SK-N-SH (cell line): Measurements from ENCODE around the gene PREB. TPM values are rescaled to one million over a fixed set of nuclear protein-coding genes. Genes with fewer than 3 reads are reported as not detected.
"Not testable (repeated sequence)": the region's sequence is repeated elsewhere in the genome, so short reads cannot be mapped to it uniquely, and the experiment has no call there.

Experiments
- CTCF ChIA-PET: fragments of 300-600, 350-600 bp; formaldehyde crosslinking; extraction: SDS; loops from one replicate; lab custom pipeline; 2021; lab: Yijun Ruan, JAX
- POLR2A ChIA-PET: fragments of 350-600 bp; sonication (Branson Sonifier 250); formaldehyde crosslinking; extraction: SDS; loops from one replicate; lab custom pipeline; 2020; ENCODE audit warnings: antibody characterized with exemption, inconsistent platforms; lab: Yijun Ruan, JAX
- DNase-seq: peaks from one replicate; pipeline ENCODE4 v3.0.0; 2012
- H2AFZ ChIP-seq: fragments of 200-600 bp; sonication (generic); 2 replicates; pipeline ENCODE4 v1.8.1; 2016; ENCODE audit warnings: antibody characterized with exemption, mild to moderate bottlenecking, low read depth
- H3F3A ChIP-seq: fragments of 200-600 bp; sonication (generic); replicated peaks from 2 replicates; pipeline ENCODE3; 2016; ENCODE audit warnings: antibody characterized with exemption, mild to moderate bottlenecking; ENCODE audit not compliant: insufficient read depth
- H3K27ac ChIP-seq, 2 experiments: fragments of 200-500 bp in 1 of 2; fragments of 200-600 bp in 1 of 2; sonication (Bioruptor generic) in 1 of 2; sonication (generic), shearing (Covaris generic) in 1 of 2; 2 replicates each; pipeline versions ENCODE4 v1.5.1 to v1.6.1; 2014 to 2016; ENCODE audit warnings: low read depth in 2 of 2, inconsistent platforms in 1 of 2, low read length in 1 of 2, mild to moderate bottlenecking in 1 of 2, mixed read lengths in 1 of 2
- H3K27me3 ChIP-seq: fragments of 200-600 bp; sonication (generic), shearing (Covaris generic); 2 replicates; pipeline ENCODE4 v1.6.1; 2016; ENCODE audit warnings: mixed run types; ENCODE audit not compliant: insufficient read depth
- H3K36me3 ChIP-seq, 2 experiments: fragments of 200-500 bp in 1 of 2; fragments of 200-600 bp in 1 of 2; sonication (Bioruptor generic) in 1 of 2; sonication (generic) in 1 of 2; replicated peaks in 1 of 2; 2 replicates each; pipeline versions ENCODE3 to v1.5.1; 2014 to 2016; ENCODE audit warnings: low read length in 1 of 2, mild to moderate bottlenecking in 1 of 2; ENCODE audit not compliant: insufficient read depth in 2 of 2, control insufficient read depth in 1 of 2
- H3K4me1 ChIP-seq, 2 experiments: fragments of 200-500 bp in 1 of 2; fragments of 200-600 bp in 1 of 2; sonication (Bioruptor generic) in 1 of 2; sonication (generic), shearing (Covaris generic) in 1 of 2; 2 replicates each; pipeline versions ENCODE4 v1.5.1 to v1.6.1; 2014 to 2016; ENCODE audit warnings: low read depth in 1 of 2, low read length in 1 of 2, mixed run types in 1 of 2; ENCODE audit not compliant: insufficient read depth in 2 of 2, control insufficient read depth in 1 of 2
- H3K4me2 ChIP-seq: fragments of 200-600 bp; sonication (generic), shearing (Covaris generic); 2 replicates; pipeline ENCODE4 v1.6.1; 2017; ENCODE audit warnings: mixed run types
- H3K4me3 ChIP-seq, 2 experiments: fragments of 200-500 bp in 1 of 2; fragments of 200-600 bp in 1 of 2; sonication (Bioruptor generic) in 1 of 2; sonication (generic), shearing (Covaris generic) in 1 of 2; 2 replicates each; pipeline versions ENCODE4 v1.5.1 to v1.8.1; 2014 to 2016; ENCODE audit warnings: low read depth in 2 of 2, inconsistent platforms in 1 of 2, low read length in 1 of 2, mild to moderate bottlenecking in 1 of 2, mixed read lengths in 1 of 2, moderate library complexity in 1 of 2
- H3K79me2 ChIP-seq: fragments of 200-600 bp; sonication (generic); 2 replicates; pipeline ENCODE4 v1.8.1; 2017; ENCODE audit warnings: mild to moderate bottlenecking; ENCODE audit not compliant: insufficient read depth
- H3K9ac ChIP-seq: fragments of 200-600 bp; sonication (generic); 2 replicates; pipeline ENCODE4 v1.6.1; 2017; ENCODE audit warnings: mixed run types
- H3K9me2 ChIP-seq: fragments of 200-600 bp; sonication (generic); 2 replicates; pipeline ENCODE4 v1.6.1; 2017; ENCODE audit warnings: mixed run types
- H3K9me3 ChIP-seq: fragments of 200-600 bp; sonication (generic); 2 replicates; pipeline ENCODE4 v1.6.1; 2017; ENCODE audit warnings: mixed run types, mild to moderate bottlenecking, moderate library complexity
- H4K20me1 ChIP-seq: fragments of 200-600 bp; sonication (generic); 2 replicates; pipeline ENCODE4 v1.6.1; 2017; ENCODE audit warnings: mild to moderate bottlenecking, mixed run types; ENCODE audit not compliant: insufficient read depth
- EP300 ChIP-seq, 2 experiments: IDR thresholded peaks; 2 replicates each; pipeline versions ENCODE4 v1.4.0 to v1.6.1; 2012; ENCODE audit warnings: borderline replicate concordance in 1 of 2, low read depth in 1 of 2, low read length in 1 of 2
- GATA2 ChIP-seq: sonication (generic); formaldehyde crosslinking; IDR thresholded peaks from 2 replicates; pipeline ENCODE4 v1.5.0; 2020; ENCODE audit warnings: mild to moderate bottlenecking, missing genetic modification reagents
- JUND ChIP-seq: IDR thresholded peaks from 2 replicates; pipeline ENCODE4 v1.4.0; 2012
- NRF1 ChIP-seq: IDR thresholded peaks from 2 replicates; pipeline ENCODE4 v1.6.1; 2012; ENCODE audit warnings: low read depth, mild to moderate bottlenecking, low read length
- POLR2AphosphoS5 ChIP-seq: IDR thresholded peaks from 2 replicates; pipeline ENCODE4 v1.6.1; 2012; ENCODE audit warnings: low read depth, low read length
- RCOR1 ChIP-seq: fragments of 150-350 bp; IDR thresholded peaks from 2 replicates; pipeline ENCODE4 v1.6.1; 2017; ENCODE audit warnings: antibody characterized with exemption, low read length
- TCF12 ChIP-seq: IDR thresholded peaks from 2 replicates; pipeline ENCODE4 v1.4.0; 2012
- WGBS: methylation state at CpG from one replicate; pipeline ENCODE4 v1.1.6; 2017; ENCODE audit warnings: low lambda C conversion rate; 5-methylcytosine and 5-hydroxymethylcytosine counted together
- polyA plus RNA-seq, 3 experiments: library from polyadenylated mRNA; depleted of rRNA; stranded (reverse); fragments of >200 nt; gene quantifications; 2 replicates each; pipeline ENCODE4 v1.2.3, GENCODE V29; 2012
- TF ChIP-seq, protein P1 (sequence below): IDR thresholded peaks from 2 replicates; pipeline ENCODE4; 2012
- TF ChIP-seq, protein P2 (sequence below): IDR thresholded peaks from 2 replicates; pipeline ENCODE4 v1.4.0; 2012; ENCODE audit warnings: low read depth, borderline replicate concordance
- TF ChIP-seq, protein P3 (sequence below): fragments of 200-600 bp; sonication (generic); IDR thresholded peaks from 2 replicates; pipeline ENCODE4 v1.6.1; 2017; ENCODE audit warnings: antibody characterized with exemption, mild to moderate bottlenecking, moderate library complexity

Gene PREB
- polyA plus RNA-seq, 1 of the 3 experiments (the other 2 are of a cell fraction), result 47.9 TPM

DNA sequence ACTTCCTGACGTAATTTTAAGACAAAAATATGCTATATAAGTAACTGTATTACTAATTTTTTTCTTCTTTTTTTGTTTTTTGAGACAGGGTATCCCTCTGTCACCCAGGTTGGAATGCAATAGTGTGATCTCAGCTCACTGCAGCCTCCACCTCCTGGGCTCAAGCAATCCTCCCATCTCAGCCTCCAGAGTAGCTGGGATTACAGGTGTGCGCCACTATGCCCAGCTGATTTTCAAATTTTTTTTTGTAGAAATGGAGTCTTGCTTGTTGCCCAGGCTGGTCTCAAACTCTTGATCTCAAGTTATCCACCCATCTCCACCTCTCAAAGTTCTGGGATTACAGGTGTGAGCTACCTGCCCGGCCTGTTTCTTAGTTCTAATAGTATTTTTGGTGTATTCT is 44.0 kb upstream of the PREB start:
- 82% methylated on average over 3 of the region's 3 CpGs for WGBS
- H3K4me2 ChIP-seq, result no peak overlapping the region
- H3K9ac ChIP-seq, result no peak overlapping the region
- no peaks in the 10 kb centered on the region for H3K79me2 ChIP-seq
- ChIA-PET POLR2A (interaction anchor here (1.6 kb wide), 1 partner anchor 44 kb away, joined by 4 read pairs; the partner anchor contains the start of gene PREB), CTCF (interaction anchor here (0.7 to 4.0 kb wide), 7 partner anchors 9 to 87 kb away, joined by 3 to 24 read pairs (median 4); no protein-coding TSS in a partner anchor)
- no peaks in the 10 kb centered on the region for H3K9me2 ChIP-seq
- no peaks in the 10 kb centered on the region for H3K9me3 ChIP-seq
- no peaks in the 10 kb centered on the region for H3K27me3 ChIP-seq
- DNase-seq, result no peak
- no peaks in the 10 kb centered on the region for H3K36me3 ChIP-seq
- TF ChIP-seq POLR2AphosphoS5, result no peak
- TF ChIP-seq, protein P1, sequence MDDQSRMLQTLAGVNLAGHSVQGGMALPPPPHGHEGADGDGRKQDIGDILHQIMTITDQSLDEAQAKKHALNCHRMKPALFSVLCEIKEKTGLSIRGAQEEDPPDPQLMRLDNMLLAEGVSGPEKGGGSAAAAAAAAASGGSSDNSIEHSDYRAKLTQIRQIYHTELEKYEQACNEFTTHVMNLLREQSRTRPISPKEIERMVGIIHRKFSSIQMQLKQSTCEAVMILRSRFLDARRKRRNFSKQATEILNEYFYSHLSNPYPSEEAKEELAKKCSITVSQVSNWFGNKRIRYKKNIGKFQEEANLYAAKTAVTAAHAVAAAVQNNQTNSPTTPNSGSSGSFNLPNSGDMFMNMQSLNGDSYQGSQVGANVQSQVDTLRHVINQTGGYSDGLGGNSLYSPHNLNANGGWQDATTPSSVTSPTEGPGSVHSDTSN, result no peak
- H4K20me1 ChIP-seq, result no peaks in the 10 kb centered on the region
- H3K27ac ChIP-seq, result no peak overlapping the region
- H3F3A ChIP-seq, result peaks cover 4% of the 10 kb centered on the region
- H2AFZ ChIP-seq, result no peak overlapping the region
- H3K4me1 ChIP-seq, result peaks cover 3 to 29% of the 10 kb centered on the region in 2 experiments; a peak in 3 of 4 replicates
- H3K4me3 ChIP-seq, result no peak overlapping the region

DNA sequence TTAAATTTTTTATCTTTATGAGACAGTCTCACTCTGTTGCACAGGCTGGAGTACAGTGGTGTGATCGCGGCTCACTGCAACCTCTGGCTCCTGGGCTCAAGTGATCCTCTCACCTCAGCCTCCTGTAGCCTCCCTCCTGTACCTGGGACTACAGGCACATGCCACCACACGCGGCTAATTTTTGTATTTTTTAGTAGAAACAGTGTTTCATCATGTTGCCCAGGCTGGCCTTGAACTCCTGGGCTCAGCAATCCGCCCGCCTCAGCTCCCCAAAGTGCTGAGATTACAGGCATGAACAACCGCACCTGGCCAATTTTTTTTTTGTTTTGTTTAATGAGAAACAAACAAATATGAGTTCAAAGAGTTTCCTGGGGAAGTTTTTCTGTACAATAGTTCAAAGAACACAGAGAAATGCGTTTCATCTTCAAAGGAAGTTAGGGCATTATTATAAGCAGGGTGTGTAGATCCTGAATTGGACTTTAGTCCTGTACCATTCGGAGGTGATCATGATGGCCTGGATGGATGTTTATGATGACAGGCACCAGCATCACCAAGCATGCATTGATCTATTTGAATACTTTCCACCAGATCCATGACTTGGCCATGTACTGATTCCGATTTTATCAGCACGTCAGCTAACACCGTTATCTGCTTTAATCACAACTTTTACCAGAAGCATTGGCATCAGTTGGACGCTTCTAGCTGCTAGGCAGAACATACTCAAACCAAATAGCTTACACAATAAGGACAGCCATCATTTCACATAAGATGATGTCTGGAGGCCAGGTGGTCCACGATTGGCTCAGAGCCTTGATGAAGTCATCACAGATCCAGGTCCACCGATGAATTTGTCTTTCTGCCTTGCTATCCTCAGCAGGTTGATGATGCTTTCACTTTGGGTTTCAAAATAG is 43.3 kb upstream of the PREB start:
- Histone ChIP-seq H4K20me1 (no peaks in the 10 kb centered on the region), H3K27me3 (no peaks in the 10 kb centered on the region), H3K36me3 (no peaks in the 10 kb centered on the region), H3K4me1 (peaks cover 3 to 28% of the 10 kb centered on the region in 2 experiments; a peak in 3 of 4 replicates), H3K9me3 (no peaks in the 10 kb centered on the region), H3K4me2 (no peak overlapping the region), H3K9ac (no peak overlapping the region), H3K27ac (no peak overlapping the region), H3K9me2 (no peaks in the 10 kb centered on the region), H3K4me3 (no peak overlapping the region), H3K79me2 (no peaks in the 10 kb centered on the region), H2AFZ (no peak overlapping the region), H3F3A (peaks cover 4% of the 10 kb centered on the region)
- TF ChIP-seq RCOR1, result no peak
- TF ChIP-seq, protein P2, sequence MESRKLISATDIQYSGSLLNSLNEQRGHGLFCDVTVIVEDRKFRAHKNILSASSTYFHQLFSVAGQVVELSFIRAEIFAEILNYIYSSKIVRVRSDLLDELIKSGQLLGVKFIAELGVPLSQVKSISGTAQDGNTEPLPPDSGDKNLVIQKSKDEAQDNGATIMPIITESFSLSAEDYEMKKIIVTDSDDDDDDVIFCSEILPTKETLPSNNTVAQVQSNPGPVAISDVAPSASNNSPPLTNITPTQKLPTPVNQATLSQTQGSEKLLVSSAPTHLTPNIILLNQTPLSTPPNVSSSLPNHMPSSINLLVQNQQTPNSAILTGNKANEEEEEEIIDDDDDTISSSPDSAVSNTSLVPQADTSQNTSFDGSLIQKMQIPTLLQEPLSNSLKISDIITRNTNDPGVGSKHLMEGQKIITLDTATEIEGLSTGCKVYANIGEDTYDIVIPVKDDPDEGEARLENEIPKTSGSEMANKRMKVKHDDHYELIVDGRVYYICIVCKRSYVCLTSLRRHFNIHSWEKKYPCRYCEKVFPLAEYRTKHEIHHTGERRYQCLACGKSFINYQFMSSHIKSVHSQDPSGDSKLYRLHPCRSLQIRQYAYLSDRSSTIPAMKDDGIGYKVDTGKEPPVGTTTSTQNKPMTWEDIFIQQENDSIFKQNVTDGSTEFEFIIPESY, result no peak
- no peak for TF ChIP-seq NRF1
- TF ChIP-seq TCF12, result no peak
- TF ChIP-seq, protein P3, sequence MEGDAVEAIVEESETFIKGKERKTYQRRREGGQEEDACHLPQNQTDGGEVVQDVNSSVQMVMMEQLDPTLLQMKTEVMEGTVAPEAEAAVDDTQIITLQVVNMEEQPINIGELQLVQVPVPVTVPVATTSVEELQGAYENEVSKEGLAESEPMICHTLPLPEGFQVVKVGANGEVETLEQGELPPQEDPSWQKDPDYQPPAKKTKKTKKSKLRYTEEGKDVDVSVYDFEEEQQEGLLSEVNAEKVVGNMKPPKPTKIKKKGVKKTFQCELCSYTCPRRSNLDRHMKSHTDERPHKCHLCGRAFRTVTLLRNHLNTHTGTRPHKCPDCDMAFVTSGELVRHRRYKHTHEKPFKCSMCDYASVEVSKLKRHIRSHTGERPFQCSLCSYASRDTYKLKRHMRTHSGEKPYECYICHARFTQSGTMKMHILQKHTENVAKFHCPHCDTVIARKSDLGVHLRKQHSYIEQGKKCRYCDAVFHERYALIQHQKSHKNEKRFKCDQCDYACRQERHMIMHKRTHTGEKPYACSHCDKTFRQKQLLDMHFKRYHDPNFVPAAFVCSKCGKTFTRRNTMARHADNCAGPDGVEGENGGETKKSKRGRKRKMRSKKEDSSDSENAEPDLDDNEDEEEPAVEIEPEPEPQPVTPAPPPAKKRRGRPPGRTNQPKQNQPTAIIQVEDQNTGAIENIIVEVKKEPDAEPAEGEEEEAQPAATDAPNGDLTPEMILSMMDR, result no peak
- TF ChIP-seq GATA2, result no peak
- TF ChIP-seq POLR2AphosphoS5, result no peak
- no peak for TF ChIP-seq JUND
- TF ChIP-seq EP300 (IDR thresholded peaks at IDR 0.05; ENCODE audit: borderline replicate concordance in 1 of 2, low read depth in 1 of 2, low read length in 1 of 2), result no peak
- ChIA-PET POLR2A (interaction anchor here (1.6 kb wide), 1 partner anchor 43 kb away, joined by 4 read pairs; the partner anchor contains the start of gene PREB), CTCF (interaction anchor here (0.7 to 4.0 kb wide), 7 partner anchors 8 to 88 kb away, joined by 3 to 24 read pairs (median 4); no protein-coding TSS in a partner anchor)
- WGBS, result 71% methylated on average over 15 of the region's 15 CpGs
- DNase-seq, result no peak

DNA sequence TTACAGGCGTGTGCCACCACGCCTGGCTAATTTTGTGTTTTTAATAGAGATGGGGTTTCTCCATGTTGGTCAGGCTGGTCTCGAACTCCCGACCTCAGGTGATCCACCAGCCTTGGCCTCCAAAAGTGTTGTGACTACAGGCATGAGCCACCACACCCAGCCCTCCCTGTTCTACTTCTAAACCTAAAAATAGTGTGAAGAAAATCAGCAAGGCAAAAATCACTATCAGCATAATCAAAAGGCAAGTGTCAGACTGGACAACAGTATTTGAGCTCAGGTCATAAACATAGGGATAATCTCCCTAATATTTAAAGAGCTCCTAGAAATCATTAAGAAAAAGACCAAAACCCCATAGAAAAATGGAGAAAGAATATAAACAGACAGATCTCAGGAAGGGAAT is 41.3 kb upstream of the PREB start:
- 73% methylated on average over 4 of the region's 4 CpGs for WGBS
- H3K4me2 ChIP-seq, H3K27me3 ChIP-seq, H3K9me2 ChIP-seq, H3K36me3 ChIP-seq, H3K27ac ChIP-seq, H3F3A ChIP-seq, H3K9ac ChIP-seq, H4K20me1 ChIP-seq, H3K9me3 ChIP-seq, H3K79me2 ChIP-seq, POLR2A ChIA-PET, DNase-seq, H3K4me3 ChIP-seq, H2AFZ ChIP-seq: not testable (repeated sequence)
- CTCF ChIA-PET, result interaction anchor here (1.0 to 2.8 kb wide), 9 partner anchors 10 to 214 kb away, joined by 3 to 21 read pairs (median 7); partner anchors contain the start of gene ABHD1
- peaks cover 3 to 16% of the 10 kb centered on the region in 2 experiments; a peak in 3 of 4 replicates for H3K4me1 ChIP-seq
